IMR-90 (cell line): ENCODE data around the gene RSPO4. TPM values are rescaled to one million over a fixed set of nuclear protein-coding genes. Genes with fewer than 3 reads are reported as not detected.

ENCODE experiments used
- ATAC-seq: fragments of 200-7000 bp; cut with Tn5 transposase; 2 replicates; pipeline ENCODE4 v1.9.1; 2020; ENCODE audit warnings: low read depth, mild to moderate bottlenecking, moderate library complexity
- BruUV-seq: library from RNA; stranded (reverse); fragments of 400-500 nt; replicated peaks from 2 replicates; lab custom pipeline; 2021; lab: Mats Ljungman, UMichigan
- CTCF ChIA-PET: fragments of 300-600 bp; formaldehyde crosslinking; extraction: SDS; loops from one replicate; lab custom pipeline; 2021; ENCODE audit warnings: antibody characterized with exemption; lab: Yijun Ruan, JAX
- POLR2A ChIA-PET: fragments of 300-600 bp; sonication (Branson Sonifier 250); formaldehyde crosslinking; loops from one replicate; lab custom pipeline; 2022; ENCODE audit warnings: antibody characterized with exemption; ENCODE audit not compliant: unreplicated experiment; lab: Charles Lee
- DNase-seq: peaks from one replicate; pipeline ENCODE4 v3.0.0; 2013
- H2AFZ ChIP-seq: replicated peaks from 2 replicates; pipeline ENCODE3; 2013; ENCODE audit warnings: low read length, mild to moderate bottlenecking; ENCODE audit not compliant: poor library complexity
- H2AK5ac ChIP-seq: 2 replicates; pipeline ENCODE4 v1.6.1; 2013; ENCODE audit warnings: low read depth, low read length, inconsistent platforms
- H2AK9ac ChIP-seq: replicated peaks from 2 replicates; pipeline ENCODE3; 2013; ENCODE audit warnings: mild to moderate bottlenecking, low read depth, low read length, moderate library complexity; ENCODE audit not compliant: poor library complexity
- H2BK120ac ChIP-seq: 2 replicates; pipeline ENCODE4 v1.6.1; 2013; ENCODE audit warnings: low read depth, low read length, inconsistent platforms
- H2BK15ac ChIP-seq: 3 replicates; pipeline ENCODE4 v1.6.1; 2013; ENCODE audit warnings: low read depth, low read length, inconsistent platforms
- H2BK20ac ChIP-seq: 2 replicates; pipeline ENCODE4 v1.6.1; 2013; ENCODE audit warnings: low read depth, mild to moderate bottlenecking, inconsistent platforms, low read length, moderate library complexity
- H2BK5ac ChIP-seq: 2 replicates; pipeline ENCODE4 v1.6.1; 2013; ENCODE audit warnings: mild to moderate bottlenecking, low read depth, low read length, inconsistent platforms; ENCODE audit not compliant: poor library complexity, severe bottlenecking
- H3K14ac ChIP-seq: replicated peaks from 2 replicates; pipeline ENCODE4 v1.6.1; 2013; ENCODE audit warnings: low read depth, low read length, inconsistent platforms
- H3K18ac ChIP-seq: 2 replicates; pipeline ENCODE4 v1.6.1; 2013; ENCODE audit warnings: low read depth, low read length, control low read depth
- H3K23ac ChIP-seq: 2 replicates; pipeline ENCODE4 v1.6.1; 2013; ENCODE audit warnings: low read depth, low read length, inconsistent platforms
- H3K27ac ChIP-seq: 2 replicates; pipeline ENCODE4 v1.5.1; 2013; ENCODE audit warnings: mild to moderate bottlenecking, control low read depth, low read length; ENCODE audit not compliant: insufficient read depth
- H3K27me3 ChIP-seq: 2 replicates; pipeline ENCODE4 v1.6.1; 2013; ENCODE audit warnings: low read length; ENCODE audit not compliant: control insufficient read depth, insufficient read depth
- H3K36me3 ChIP-seq: 2 replicates; pipeline ENCODE4 v1.6.1; 2013; ENCODE audit warnings: low read length, mixed read lengths; ENCODE audit not compliant: control insufficient read depth, insufficient read depth
- H3K4ac ChIP-seq: 2 replicates; pipeline ENCODE4 v1.6.1; 2013; ENCODE audit warnings: low read depth, low read length, inconsistent platforms
- H3K4me1 ChIP-seq: 2 replicates; pipeline ENCODE4 v1.6.1; 2013; ENCODE audit warnings: low read length, mixed read lengths; ENCODE audit not compliant: control insufficient read depth, insufficient read depth
- H3K4me2 ChIP-seq: 2 replicates; pipeline ENCODE4 v1.6.1; 2013; ENCODE audit warnings: low read depth, mild to moderate bottlenecking, control low read depth, low read length, moderate library complexity
- H3K4me3 ChIP-seq: 2 replicates; pipeline ENCODE4 v1.5.1; 2013; ENCODE audit warnings: low read depth, mild to moderate bottlenecking, control low read depth, low read length, moderate library complexity; ENCODE audit not compliant: insufficient read depth
- H3K56ac ChIP-seq: 2 replicates; pipeline ENCODE4 v1.6.1; 2013; ENCODE audit warnings: low read length, inconsistent platforms; ENCODE audit not compliant: insufficient read depth; ENCODE audit errors: extremely low read depth
- H3K79me1 ChIP-seq, 2 experiments: 2 replicates each; pipeline ENCODE4 v1.6.1; 2013; ENCODE audit warnings: low read length in 2 of 2, inconsistent platforms in 1 of 2, low read depth in 1 of 2
- H3K9ac ChIP-seq: 2 replicates; pipeline ENCODE4 v1.6.1; 2013; ENCODE audit warnings: low read depth, low read length, control low read depth
- H3K9me1 ChIP-seq: 2 replicates; pipeline ENCODE4 v1.6.1; 2013; ENCODE audit warnings: low read length, inconsistent platforms; ENCODE audit not compliant: insufficient read depth
- H3K9me3 ChIP-seq: 2 replicates; pipeline ENCODE4 v1.6.1; 2013; ENCODE audit warnings: low read length; ENCODE audit not compliant: control insufficient read depth, insufficient read depth
- H4K20me1 ChIP-seq: 2 replicates; pipeline ENCODE4 v1.6.1; 2013; ENCODE audit warnings: low read length, inconsistent platforms; ENCODE audit not compliant: insufficient read depth
- H4K5ac ChIP-seq: 2 replicates; pipeline ENCODE4 v1.6.1; 2013; ENCODE audit warnings: mild to moderate bottlenecking, low read depth, low read length, control low read depth
- H4K8ac ChIP-seq, 2 experiments: 2 replicates each; pipeline ENCODE4 v1.6.1; 2013; ENCODE audit warnings: low read depth in 2 of 2, low read length in 2 of 2, control low read depth in 1 of 2, inconsistent platforms in 1 of 2
- H4K91ac ChIP-seq: 2 replicates; pipeline ENCODE4 v1.6.1; 2013; ENCODE audit warnings: low read depth, low read length, inconsistent platforms; ENCODE audit not compliant: insufficient read depth
- BHLHE40 ChIP-seq: fragments of 150-350 bp; IDR thresholded peaks from 2 replicates; pipeline ENCODE4 v1.6.1; 2016; ENCODE audit warnings: mild to moderate bottlenecking, low read depth, low read length
- CEBPB ChIP-seq: IDR thresholded peaks from 2 replicates; pipeline ENCODE4 v1.6.1; 2012; ENCODE audit warnings: low read depth, low read length, improper control_type of control experiment
- CHD1 ChIP-seq: IDR thresholded peaks from 2 replicates; pipeline ENCODE4 v1.6.1; 2012; ENCODE audit warnings: low read depth, low read length, improper control_type of control experiment
- CTCF ChIP-seq: conservative IDR thresholded peaks from 2 replicates; pipeline ENCODE4 v1.5.1; 2012; ENCODE audit warnings: mild to moderate bottlenecking, low read depth, low read length, improper control_type of control experiment
- FOS ChIP-seq: fragments of 150-350 bp; IDR thresholded peaks from 2 replicates; pipeline ENCODE4 v1.6.1; 2016; ENCODE audit warnings: low read depth, low read length
- MAFK ChIP-seq: IDR thresholded peaks from 2 replicates; pipeline ENCODE4 v1.6.1; 2012; ENCODE audit warnings: low read depth, low read length, improper control_type of control experiment
- MAZ ChIP-seq: IDR thresholded peaks from 2 replicates; pipeline ENCODE4 v1.6.1; 2012; ENCODE audit warnings: low read depth, mild to moderate bottlenecking, low read length, improper control_type of control experiment, moderate library complexity, borderline replicate concordance
- MXI1 ChIP-seq: IDR thresholded peaks from 2 replicates; pipeline ENCODE4 v1.6.1; 2012; ENCODE audit warnings: low read depth, mild to moderate bottlenecking, low read length, moderate library complexity, borderline replicate concordance
- NFE2L2 ChIP-seq: fragments of 150-350 bp; IDR thresholded peaks from 2 replicates; pipeline ENCODE4 v1.6.1; 2016; ENCODE audit warnings: low read depth, mild to moderate bottlenecking, low read length
- POLR2A ChIP-seq: IDR thresholded peaks from 2 replicates; pipeline ENCODE4 v1.6.1; 2012; ENCODE audit warnings: mild to moderate bottlenecking, low read depth, low read length
- RAD21 ChIP-seq: IDR thresholded peaks from 2 replicates; pipeline ENCODE4 v1.6.1; 2012; ENCODE audit warnings: low read length, improper control_type of control experiment
- RCOR1 ChIP-seq: IDR thresholded peaks from 2 replicates; pipeline ENCODE4 v1.6.1; 2012; ENCODE audit warnings: mild to moderate bottlenecking, low read length, improper control_type of control experiment; ENCODE audit not compliant: insufficient replicate concordance
- RFX5 ChIP-seq: IDR thresholded peaks from 2 replicates; pipeline ENCODE4 v1.8.0; 2012; ENCODE audit warnings: low read depth, mild to moderate bottlenecking, low read length, moderate library complexity
- SMC3 ChIP-seq: fragments of 150-350 bp; IDR thresholded peaks from 2 replicates; pipeline ENCODE4 v1.6.1; 2016; ENCODE audit warnings: low read depth, mild to moderate bottlenecking, antibody characterized with exemption, low read length, moderate library complexity
- WGBS, 2 experiments: methylation state at CpG; one replicate each; pipeline versions ENCODE4 v1.1.5 to v1.1.7; 2013; ENCODE audit warnings: missing lambda C conversion rate in 2 of 2; ENCODE audit not compliant: insufficient read length in 1 of 2; ENCODE audit errors: extremely low coverage in 2 of 2; 5-methylcytosine and 5-hydroxymethylcytosine counted together
- dilution Hi-C: fragments of 300-500 bp; cut with HindIII; formaldehyde crosslinking; loops from one replicate; pipeline ENCODE4 v1.14.3; 2018; ENCODE audit warnings: low sequenced_read_pairs; ENCODE audit not compliant: unreplicated experiment
- in situ Hi-C: fragments of 300-500 bp; cut with MboI; formaldehyde crosslinking; loops from 3 replicates; pipeline ENCODE4 v1.14.3; 2019; ENCODE audit warnings: low sequenced_read_pairs, inconsistent platforms, mixed read lengths
- intact Hi-C: fragments of 100-400 bp; cut with micrococcal nuclease; formaldehyde crosslinking; loops from 2 replicates; pipeline ENCODE4 v1.10.0; 2022
- polyA plus RNA-seq, 3 experiments: library from polyadenylated mRNA; depleted of rRNA; stranded (reverse); fragments of >200 nt; gene quantifications; 2 replicates each; pipeline ENCODE4 v1.2.3, GENCODE V29; 2012; ENCODE audit warnings: low replicate concordance in 1 of 3
- total RNA-seq: library from RNA; depleted of rRNA; stranded (reverse); fragments of >200 nt; gene quantifications from 2 replicates; pipeline ENCODE4 v1.2.3, GENCODE V29; 2012
- TF ChIP-seq, protein P1 (sequence below): fragments of 150-350 bp; IDR thresholded peaks from 2 replicates; pipeline ENCODE4 v1.6.1; 2016; ENCODE audit warnings: low read depth, mild to moderate bottlenecking, low read length, moderate library complexity, borderline replicate concordance
- TF ChIP-seq, protein P2 (sequence below): fragments of 150-350 bp; IDR thresholded peaks from 2 replicates; pipeline ENCODE4 v1.6.1; 2017; ENCODE audit warnings: mild to moderate bottlenecking, antibody characterized with exemption, low read length, low read depth

The RSPO4 gene
- total and polyA plus RNA-seq, 2 of the 4 experiments (the other 2 are of a cell fraction), result not detected

DNA sequence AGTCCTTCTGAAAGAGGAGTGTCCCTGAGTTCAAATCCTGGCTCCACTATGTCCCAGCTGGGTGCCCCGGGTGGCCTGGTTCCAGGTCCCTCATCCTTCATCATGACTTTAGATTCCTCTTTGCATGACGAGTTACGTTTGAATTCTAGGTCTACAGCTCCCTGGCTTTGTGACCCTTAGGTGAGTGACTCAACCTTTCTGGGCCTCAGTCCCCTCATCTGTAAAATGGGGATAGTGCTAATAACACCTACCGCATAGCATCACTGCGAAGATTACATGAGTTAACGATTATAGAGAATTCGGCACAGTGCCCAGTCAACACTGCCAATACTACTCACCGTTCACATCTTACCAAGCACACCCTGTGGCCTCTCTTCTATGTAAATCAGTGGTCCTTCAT lies 39.4 kb downstream of the RSPO4 start:
- Histone ChIP-seq H2AK9ac (no peak overlapping the region), H3K27me3 (peaks cover 8% of the 10 kb centered on the region), H4K20me1 (no peaks in the 10 kb centered on the region), H2AK5ac (no peak overlapping the region), H3K79me1 (no peaks in the 10 kb centered on the region), H2BK120ac (no peak overlapping the region), H4K5ac (no peak overlapping the region), H2BK5ac (no peak overlapping the region), H4K8ac (no peak overlapping the region), H2BK20ac (no peak overlapping the region), H3K9ac (no peak overlapping the region), H3K4ac (no peak overlapping the region), H3K4me2 (no peak overlapping the region), H3K14ac (no peak overlapping the region), H3K9me3 (no peaks in the 10 kb centered on the region), H4K91ac (no peak overlapping the region), H3K23ac (no peak overlapping the region), H2AFZ (no peak overlapping the region), H3K4me3 (no peak overlapping the region), H3K36me3 (no peaks in the 10 kb centered on the region), H3K4me1 (no peaks in the 10 kb centered on the region), H3K9me1 (no peaks in the 10 kb centered on the region), H2BK15ac (no peak overlapping the region), H3K27ac (no peak overlapping the region), H3K18ac (no peak overlapping the region), H3K56ac (no peak overlapping the region)
- CTCF ChIA-PET, result no interaction called here
- no peak for TF ChIP-seq MAFK
- TF ChIP-seq FOS, result no peak
- TF ChIP-seq, protein P1, sequence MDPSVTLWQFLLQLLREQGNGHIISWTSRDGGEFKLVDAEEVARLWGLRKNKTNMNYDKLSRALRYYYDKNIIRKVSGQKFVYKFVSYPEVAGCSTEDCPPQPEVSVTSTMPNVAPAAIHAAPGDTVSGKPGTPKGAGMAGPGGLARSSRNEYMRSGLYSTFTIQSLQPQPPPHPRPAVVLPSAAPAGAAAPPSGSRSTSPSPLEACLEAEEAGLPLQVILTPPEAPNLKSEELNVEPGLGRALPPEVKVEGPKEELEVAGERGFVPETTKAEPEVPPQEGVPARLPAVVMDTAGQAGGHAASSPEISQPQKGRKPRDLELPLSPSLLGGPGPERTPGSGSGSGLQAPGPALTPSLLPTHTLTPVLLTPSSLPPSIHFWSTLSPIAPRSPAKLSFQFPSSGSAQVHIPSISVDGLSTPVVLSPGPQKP, result no peak
- no peak for TF ChIP-seq RCOR1
- TF ChIP-seq CEBPB, result no peak
- no peak for TF ChIP-seq NFE2L2
- no peak for TF ChIP-seq BHLHE40
- TF ChIP-seq, protein P2, sequence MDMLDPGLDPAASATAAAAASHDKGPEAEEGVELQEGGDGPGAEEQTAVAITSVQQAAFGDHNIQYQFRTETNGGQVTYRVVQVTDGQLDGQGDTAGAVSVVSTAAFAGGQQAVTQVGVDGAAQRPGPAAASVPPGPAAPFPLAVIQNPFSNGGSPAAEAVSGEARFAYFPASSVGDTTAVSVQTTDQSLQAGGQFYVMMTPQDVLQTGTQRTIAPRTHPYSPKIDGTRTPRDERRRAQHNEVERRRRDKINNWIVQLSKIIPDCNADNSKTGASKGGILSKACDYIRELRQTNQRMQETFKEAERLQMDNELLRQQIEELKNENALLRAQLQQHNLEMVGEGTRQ, result no peak
- TF ChIP-seq MXI1, result no peak
- TF ChIP-seq POLR2A, result no peak
- no peak for TF ChIP-seq RAD21
- no peak for TF ChIP-seq MAZ
- TF ChIP-seq SMC3, result no peak
- no peak for TF ChIP-seq RFX5
- no peak for TF ChIP-seq CTCF
- no peak for TF ChIP-seq CHD1
- POLR2A ChIA-PET, result no interaction called here
- DNase-seq (no peak), ATAC-seq (no peak)
- in situ Hi-C loops (no loop called here), intact Hi-C loops (no loop called here), dilution Hi-C loops (no loop called here)
- WGBS, 2 experiments, result no CpG with 5 or more reads among the region's 8 CpGs
- no TSS peak for BruUV-seq
